Daoy (cell line): ENCODE measurements around the gene FBXO34. TPM values are rescaled to one million over a fixed set of nuclear protein-coding genes. Genes with fewer than 3 reads are reported as not detected.

Experiments
- DNase-seq: peaks from one replicate; pipeline ENCODE4 v3.0.0-alpha.2; 2015; ENCODE audit warnings: low read depth
- total RNA-seq: library from RNA; depleted of rRNA; stranded (reverse); fragments of >200 nt; shearing (Covaris generic); gene quantifications from 2 replicates; pipeline ENCODE4 v1.2.3, GENCODE V29; 2014; rRNA removed

FBXO34 gene
- total RNA-seq, 1 experiment from 2014 or later, result 24.1 TPM

DNA sequence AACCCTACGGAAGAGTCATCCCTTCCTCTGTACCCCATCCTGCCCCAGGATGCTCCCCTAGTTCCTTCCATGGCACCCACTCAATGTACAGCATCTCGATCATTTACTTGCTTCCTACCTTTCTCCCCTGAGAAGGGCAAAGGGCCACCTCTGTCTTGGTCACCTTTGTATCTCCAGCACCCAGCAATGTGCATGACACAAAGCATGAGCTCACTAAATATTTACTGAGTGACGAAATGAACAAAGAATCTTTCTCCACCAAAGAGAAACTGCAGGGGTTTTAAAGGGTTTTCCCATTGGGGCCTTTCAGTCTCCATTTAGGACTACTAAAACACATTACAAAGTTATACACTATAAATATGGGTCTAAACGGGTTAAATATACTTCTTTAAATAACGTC is 109.8 kb downstream of the FBXO34 start:
- peak; percentile 36 for DNase-seq

DNA sequence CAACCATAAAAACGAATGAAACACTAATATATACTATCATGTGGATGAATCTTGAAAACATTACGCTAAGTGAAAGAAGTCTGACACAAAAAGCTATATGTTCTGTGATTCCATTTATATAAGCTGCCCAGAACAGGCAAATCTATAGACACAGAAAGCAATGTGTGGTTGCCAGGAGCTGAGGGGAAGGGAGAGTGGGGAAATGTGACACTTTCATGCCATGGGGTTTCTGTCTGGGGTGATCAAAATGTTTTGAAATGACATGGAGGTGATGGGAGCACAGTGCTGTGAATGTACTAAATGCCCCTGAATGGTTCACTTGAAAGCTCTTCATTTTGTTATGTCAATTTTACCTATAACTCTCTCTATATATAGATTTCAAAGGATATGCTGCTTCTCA is 110.3 kb downstream of the FBXO34 start:
- no peak for DNase-seq

DNA sequence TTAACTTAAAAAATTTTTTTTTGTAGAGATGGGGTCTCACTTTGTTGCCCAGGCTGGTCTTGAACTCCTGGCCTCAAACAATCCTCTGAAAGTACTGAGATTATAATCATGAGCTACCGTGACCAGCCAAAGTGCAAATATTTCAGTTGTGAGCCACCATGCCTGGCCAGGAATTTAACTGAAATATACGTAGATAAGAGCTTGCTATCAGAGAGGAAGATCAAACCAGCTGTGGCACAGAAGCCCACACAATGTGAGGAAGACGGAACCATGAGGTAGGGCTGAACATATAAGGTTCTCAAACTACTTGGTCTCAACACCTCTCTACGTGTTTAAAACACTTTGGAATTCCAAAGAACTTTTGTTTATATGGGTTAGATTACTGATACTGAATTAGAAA is 111.3 kb downstream of the FBXO34 start:
- peak; percentile 70 for DNase-seq

DNA sequence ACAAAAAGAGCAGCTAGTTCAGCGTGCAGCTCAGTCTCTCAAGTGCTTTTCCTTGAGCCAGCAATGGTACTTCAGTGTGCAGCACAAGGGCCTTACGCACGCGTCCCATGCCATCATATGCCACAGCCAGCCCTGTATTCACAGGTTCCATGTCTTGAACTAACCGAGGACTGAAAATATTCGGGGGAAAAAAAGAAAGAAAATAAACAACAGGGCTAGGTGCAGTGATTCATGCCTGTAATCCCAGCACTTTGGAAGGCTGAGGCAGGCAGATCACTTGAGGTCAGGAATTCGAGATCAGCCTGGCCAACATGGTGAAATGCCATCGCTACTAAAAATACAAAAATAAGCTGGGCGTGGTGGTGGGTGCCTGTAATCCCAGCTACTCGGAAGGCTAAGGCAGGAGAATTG is 111.8 kb downstream of the FBXO34 start:
- peak; percentile 95 for DNase-seq

- peak; percentile 25 for DNase-seq
Observed at GRCh38 chr14:55383541-55384140, 112.4 kb downstream of the FBXO34 start.

DNA sequence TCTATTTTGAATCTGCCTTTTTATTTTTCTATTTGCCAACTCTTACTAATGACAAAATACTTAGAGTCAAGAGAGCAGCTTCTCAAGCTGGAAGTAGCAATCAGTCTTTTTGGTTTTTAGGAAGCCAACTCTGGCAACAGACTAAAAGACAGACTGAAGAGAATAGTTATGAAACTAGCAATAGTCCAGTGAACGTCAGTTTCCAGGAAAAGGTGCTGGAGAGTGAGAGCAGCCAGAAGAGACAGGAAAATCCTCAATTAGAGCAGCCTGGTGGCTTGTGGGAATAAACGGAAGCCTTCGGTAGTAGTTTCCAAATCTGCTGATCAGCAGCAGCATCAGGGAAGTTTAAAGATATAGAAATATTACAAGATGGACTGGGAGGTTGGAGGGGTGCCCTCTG is 113.3 kb downstream of the FBXO34 start:
- DNase-seq, result no peak

DNA sequence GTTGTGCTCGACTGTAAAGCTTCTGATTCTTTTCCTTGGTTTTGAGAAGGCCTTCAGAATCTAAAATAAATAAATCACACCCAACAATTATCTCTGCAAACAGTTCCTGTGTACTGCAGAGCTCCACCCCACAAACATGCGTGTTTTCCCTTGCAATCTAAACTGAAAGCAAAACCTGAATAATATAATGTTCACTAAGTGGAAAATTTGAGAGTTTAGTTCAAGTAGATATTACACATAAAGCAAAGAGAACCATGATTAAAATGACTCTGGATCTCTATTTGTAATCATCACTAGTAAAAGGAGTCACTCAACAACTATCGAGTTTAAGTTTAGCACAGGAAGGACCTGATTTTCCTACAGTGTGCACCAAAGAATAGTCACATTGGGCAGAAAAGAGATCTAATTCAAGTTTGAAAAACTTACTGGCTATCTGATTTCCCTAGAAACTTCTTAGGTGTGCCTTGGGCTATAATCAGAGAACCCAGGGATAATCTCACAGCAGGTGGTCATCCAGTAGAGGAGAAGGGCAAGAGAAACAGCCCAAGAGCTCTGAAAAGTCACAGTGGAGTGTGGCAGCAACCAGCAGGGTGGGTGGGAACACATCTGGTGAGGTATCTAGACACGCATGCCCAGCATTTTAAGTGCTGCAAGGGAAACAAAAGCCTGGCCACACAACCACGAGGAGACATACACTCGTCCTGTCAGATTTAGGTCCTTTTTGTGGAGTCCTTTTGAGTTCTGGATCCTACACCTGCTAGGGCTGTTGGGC is 115.0 kb downstream of the FBXO34 start:
- DNase-seq, result no peak

GRCh38 chr14:55387121-55387520 is 115.9 kb downstream of the FBXO34 start:
- DNase-seq, result no peak

GRCh38 chr14:55388160-55388559 is 116.9 kb downstream of the FBXO34 start:
- DNase-seq, result peak; percentile 78

DNA sequence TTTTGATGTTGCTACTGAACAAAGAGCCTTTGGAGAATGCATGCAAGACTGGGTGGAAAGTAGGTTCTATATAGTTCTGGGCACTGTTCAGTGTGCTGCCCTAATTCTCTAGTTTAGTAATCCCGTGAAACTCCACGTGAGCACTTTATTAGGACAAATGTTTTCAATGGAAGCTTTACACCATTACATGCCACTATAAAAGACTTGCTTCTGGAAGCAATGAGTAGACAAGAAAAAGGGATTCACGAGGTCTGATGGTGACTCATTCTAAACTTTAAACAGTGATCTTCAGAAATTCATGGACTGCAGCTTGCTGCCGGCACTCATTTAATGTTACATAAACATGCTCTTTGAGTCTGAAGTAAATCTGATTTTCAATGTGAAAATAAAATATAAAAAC is 118.1 kb downstream of the FBXO34 start:
- DNase-seq, result peak; percentile 34

DNA sequence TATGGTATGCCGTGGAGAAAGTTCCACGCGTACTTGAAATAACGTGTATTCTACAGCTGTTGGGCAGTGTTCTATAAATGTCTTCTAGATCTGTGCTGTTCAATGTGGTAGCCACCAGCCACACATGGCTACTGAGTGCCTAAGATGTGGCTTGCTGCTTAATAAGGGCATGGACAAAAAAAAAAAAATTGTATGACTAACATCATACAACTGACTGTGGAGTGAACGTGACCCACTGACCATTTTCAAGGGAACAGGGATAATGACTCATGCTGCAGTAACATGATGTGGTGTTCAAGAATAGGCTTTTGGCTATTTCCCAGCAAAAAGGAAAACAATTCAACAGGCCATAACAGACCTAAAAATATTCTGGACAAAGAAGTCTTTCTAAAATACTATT is 127.5 kb downstream of the FBXO34 start:
- peak; percentile 94 for DNase-seq

DNA sequence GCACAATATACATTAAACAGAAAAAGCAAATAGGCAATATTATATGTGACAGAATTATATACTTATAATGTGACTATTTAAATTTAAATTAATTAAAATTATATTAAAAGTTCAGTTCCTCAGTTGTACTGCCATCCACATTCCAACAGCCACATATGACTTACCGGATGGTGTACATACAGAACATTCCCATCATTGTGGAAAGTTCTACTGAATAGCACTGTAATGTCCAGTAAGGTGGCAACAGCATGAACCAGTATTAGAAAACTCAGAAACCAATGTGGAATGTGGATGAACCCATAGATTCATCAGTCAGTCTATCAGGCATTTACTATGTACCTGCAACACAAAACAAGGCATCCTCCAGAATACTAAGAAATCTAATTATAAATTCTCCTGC is 128.0 kb downstream of the FBXO34 start:
- no peak for DNase-seq

GRCh38 chr14:55399852-55400251 is 128.6 kb downstream of the FBXO34 start:
- peak; percentile 46 for DNase-seq

- no peak for DNase-seq
Observed at GRCh38 chr14:55401751-55402150, 130.5 kb downstream of the FBXO34 start.

Other genes with a start within 250 kb of the FBXO34 start
- 31.0 and 32.5 TPM in 2 replicates for gene WDHD1, start 244.3 kb upstream of the FBXO34 start, total RNA-seq
- 18.9 and 21.2 TPM in 2 replicates for gene SOCS4, start 244.2 kb upstream of the FBXO34 start, total RNA-seq
- 69.4 and 108 TPM in 2 replicates for gene MAPK1IP1L, start 219.8 kb upstream of the FBXO34 start, total RNA-seq
- 86.6 and 88.5 TPM in 2 replicates for gene LGALS3, start 142.2 kb upstream of the FBXO34 start, total RNA-seq
- 155 and 171 TPM in 2 replicates for gene DLGAP5, start 79.8 kb upstream of the FBXO34 start, total RNA-seq
- 12.2 and 12.7 TPM in 2 replicates for gene ATG14, start 140.4 kb downstream of the FBXO34 start, total RNA-seq
- gene TBPL2, start 169.2 kb downstream of the FBXO34 start, total RNA-seq, result not detected in 2 replicates